ENCODE measurements around the gene ANKDD1A. TPM values are rescaled to one million over a fixed set of nuclear protein-coding genes. Genes with fewer than 3 reads are reported as not detected.

ANKDD1A gene
- total and polyA plus RNA-seq, 2 donors (not counting 1 experiment from before 2014, with no cell fraction given), result 8.2 to 13.2 TPM

- no peak overlapping the region for H2AFZ ChIP-seq (ENCODE audit: low read length)
- no peak overlapping the region for H3K4me3 ChIP-seq (replicated peaks in 1 of 4; ENCODE audit: control extremely low read depth in 1 of 4, insufficient read depth in 1 of 4, low read depth in 3 of 4, low read length in 4 of 4)
- no peaks in the 10 kb centered on the region for H3K4me1 ChIP-seq (ENCODE audit: control insufficient read depth, extremely low read depth, insufficient read depth, low read length)
- DNase-seq (ENCODE audit: low read depth in 2 of 2), result no peak
- H3K9ac ChIP-seq (ENCODE audit: insufficient read depth, low read length), result no peak overlapping the region
- no peaks in the 10 kb centered on the region for H3K9me3 ChIP-seq (ENCODE audit: control insufficient read depth, insufficient read depth, low read depth, low read length)
- TF ChIP-seq EZH2 (IDR thresholded peaks at IDR 0.05; ENCODE audit: low read length, missing control alignments), result no peak
- TF ChIP-seq CTCF (conservative IDR thresholded peaks at IDR 0.05 in 1 of 2, IDR thresholded peaks at IDR 0.05 in 1 of 2; ENCODE audit: low read depth in 1 of 2, low read length in 2 of 2), result no peak
- H3K36me3 ChIP-seq (ENCODE audit: control insufficient read depth, insufficient read depth, low read length), result peaks cover 9% of the 10 kb centered on the region
- no peak overlapping the region for H3K4me2 ChIP-seq (ENCODE audit: extremely low read depth, insufficient read depth, low read length)
- H3K27me3 ChIP-seq (ENCODE audit: control insufficient read depth, insufficient read depth, low read length), result no peaks in the 10 kb centered on the region
- H3K27ac ChIP-seq (ENCODE audit: insufficient read depth, low read length), result no peak overlapping the region
- no peaks in the 10 kb centered on the region for H4K20me1 ChIP-seq (ENCODE audit: control insufficient read depth, extremely low read depth, insufficient read depth, low read length)
- peaks cover 5% of the 10 kb centered on the region for H3K79me2 ChIP-seq (ENCODE audit: control insufficient read depth, insufficient read depth, low read length)
Observed at GRCh38 chr15:64979252-64979710, 67.6 kb downstream of the ANKDD1A start.

GRCh38 chr15:64981812-64982431, 70.2 kb downstream of the ANKDD1A start:
- DNase-seq (ENCODE audit: low read depth in 2 of 2), result no peak
- no peaks in the 10 kb centered on the region for H3K27me3 ChIP-seq (ENCODE audit: control insufficient read depth, insufficient read depth, low read length)
- no peaks in the 10 kb centered on the region for H4K20me1 ChIP-seq (ENCODE audit: control insufficient read depth, extremely low read depth, insufficient read depth, low read length)
- H3K4me1 ChIP-seq (ENCODE audit: control insufficient read depth, extremely low read depth, insufficient read depth, low read length), result peaks cover 4% of the 10 kb centered on the region
- H2AFZ ChIP-seq (ENCODE audit: low read length), result no peak overlapping the region
- peaks cover 9% of the 10 kb centered on the region for H3K36me3 ChIP-seq (ENCODE audit: control insufficient read depth, insufficient read depth, low read length)
- no peaks in the 10 kb centered on the region for H3K9me3 ChIP-seq (ENCODE audit: control insufficient read depth, insufficient read depth, low read depth, low read length)
- peak overlapping the region in 1 of 4 experiments; percentile 8 for H3K4me3 ChIP-seq (replicated peaks in 1 of 4; ENCODE audit: control extremely low read depth in 1 of 4, insufficient read depth in 1 of 4, low read depth in 3 of 4, low read length in 4 of 4)
- H3K79me2 ChIP-seq (ENCODE audit: control insufficient read depth, insufficient read depth, low read length), result peaks cover 7% of the 10 kb centered on the region
- H3K27ac ChIP-seq (ENCODE audit: insufficient read depth, low read length), result no peak overlapping the region
- TF ChIP-seq EZH2 (IDR thresholded peaks at IDR 0.05; ENCODE audit: low read length, missing control alignments) (no peak), CTCF (conservative IDR thresholded peaks at IDR 0.05 in 1 of 2, IDR thresholded peaks at IDR 0.05 in 1 of 2; ENCODE audit: low read depth in 1 of 2, low read length in 2 of 2) (no peak)
- H3K4me2 ChIP-seq (ENCODE audit: extremely low read depth, insufficient read depth, low read length), result peak overlapping the region; percentile 53
- H3K9ac ChIP-seq (ENCODE audit: insufficient read depth, low read length), result no peak overlapping the region

GRCh38 chr15:64982472-64982871, 70.8 kb downstream of the ANKDD1A start:
- TF ChIP-seq EZH2 (IDR thresholded peaks at IDR 0.05; ENCODE audit: low read length, missing control alignments) (no peak), CTCF (conservative IDR thresholded peaks at IDR 0.05 in 1 of 2, IDR thresholded peaks at IDR 0.05 in 1 of 2; ENCODE audit: low read depth in 1 of 2, low read length in 2 of 2) (no peak)
- H3K9me3 ChIP-seq (ENCODE audit: control insufficient read depth, insufficient read depth, low read depth, low read length), result no peaks in the 10 kb centered on the region
- H3K4me2 ChIP-seq (ENCODE audit: extremely low read depth, insufficient read depth, low read length), result no peak overlapping the region
- H3K27ac ChIP-seq (ENCODE audit: insufficient read depth, low read length), result no peak overlapping the region
- H3K4me1 ChIP-seq (ENCODE audit: control insufficient read depth, extremely low read depth, insufficient read depth, low read length), result peaks cover 4% of the 10 kb centered on the region
- H3K9ac ChIP-seq (ENCODE audit: insufficient read depth, low read length), result no peak overlapping the region
- H3K36me3 ChIP-seq (ENCODE audit: control insufficient read depth, insufficient read depth, low read length), result peaks cover 9% of the 10 kb centered on the region
- no peaks in the 10 kb centered on the region for H4K20me1 ChIP-seq (ENCODE audit: control insufficient read depth, extremely low read depth, insufficient read depth, low read length)
- H3K79me2 ChIP-seq (ENCODE audit: control insufficient read depth, insufficient read depth, low read length), result peaks cover 7% of the 10 kb centered on the region
- DNase-seq (ENCODE audit: low read depth in 2 of 2), result peak in 1 of 2 donors; percentile 38
- no peak overlapping the region for H2AFZ ChIP-seq (ENCODE audit: low read length)
- H3K27me3 ChIP-seq (ENCODE audit: control insufficient read depth, insufficient read depth, low read length), result no peaks in the 10 kb centered on the region
- H3K4me3 ChIP-seq (replicated peaks in 1 of 4; ENCODE audit: control extremely low read depth in 1 of 4, insufficient read depth in 1 of 4, low read depth in 3 of 4, low read length in 4 of 4), result no peak overlapping the region

All from fibroblast of lung (primary cell).